ENCODE measurements around the gene COQ8B.

Gene COQ8B

DNA sequence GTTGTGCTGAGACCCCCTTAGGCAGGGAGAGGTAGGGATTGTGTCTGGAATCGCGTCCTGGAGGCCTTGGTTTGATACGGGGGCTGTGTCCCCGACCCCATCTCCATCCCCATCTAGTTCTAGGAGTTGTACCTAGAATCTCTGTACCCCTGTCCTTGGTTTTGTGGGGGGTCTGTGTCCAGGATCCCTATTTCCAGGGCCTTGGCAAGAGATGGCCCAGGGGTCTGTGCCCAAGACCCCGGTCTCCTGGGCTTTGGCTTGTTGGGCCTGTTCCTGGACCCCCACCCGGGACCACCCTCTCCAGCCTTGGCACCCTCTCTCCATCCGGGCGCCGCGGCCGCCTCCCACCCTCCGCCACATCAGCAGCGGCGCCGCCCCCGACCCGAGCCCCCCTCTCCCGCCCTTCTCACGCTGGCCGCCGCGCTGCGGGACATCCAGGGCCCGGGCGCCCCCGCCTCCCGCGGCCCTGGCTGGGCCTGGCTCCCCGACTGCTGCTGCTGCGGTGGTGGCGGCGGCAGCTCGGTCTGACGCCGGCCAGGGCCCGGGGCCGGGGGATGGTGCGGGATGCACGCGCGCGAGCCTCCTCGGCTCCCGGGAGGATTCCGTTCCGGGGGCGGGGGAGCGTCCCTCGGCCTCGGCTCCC lies 26.5 kb downstream of the COQ8B start, which contains the start of gene NUMBL:
NUMBL (minus strand) TSS at position 602 of the 643 bp plus-strand sequence; CDS start at position 434, 168 bp downstream.
- no peak for DNase-seq

- DNase-seq, result no peak
These were observed 27.2 kb downstream of the COQ8B start for GRCh38 chr19:40689339-40690049.

GRCh38 chr19:40688987-40689338 lies 27.7 kb downstream of the COQ8B start:
- no peak for DNase-seq

DNA sequence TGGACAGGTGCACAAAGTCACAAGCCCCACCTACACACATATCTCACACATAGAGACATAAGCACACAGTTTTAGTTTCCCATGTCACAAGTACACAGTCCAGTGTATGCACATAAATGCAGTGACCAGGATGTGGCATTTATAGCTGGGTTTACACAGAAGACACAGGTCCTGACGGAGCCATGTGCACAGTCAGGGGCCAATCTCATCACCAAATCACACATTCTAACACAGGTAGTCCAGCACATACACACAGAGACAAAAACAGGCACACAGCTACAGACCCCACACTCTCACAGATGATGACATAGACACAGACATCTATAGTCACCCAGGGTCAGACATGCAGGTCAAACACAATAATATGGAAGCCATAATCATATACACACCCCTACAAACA lies 28.4 kb downstream of the COQ8B start:
- DNase-seq, result no peak

GRCh38 chr19:40687525-40688016 lies 29.1 kb downstream of the COQ8B start:
- DNase-seq, result no peak

DNA sequence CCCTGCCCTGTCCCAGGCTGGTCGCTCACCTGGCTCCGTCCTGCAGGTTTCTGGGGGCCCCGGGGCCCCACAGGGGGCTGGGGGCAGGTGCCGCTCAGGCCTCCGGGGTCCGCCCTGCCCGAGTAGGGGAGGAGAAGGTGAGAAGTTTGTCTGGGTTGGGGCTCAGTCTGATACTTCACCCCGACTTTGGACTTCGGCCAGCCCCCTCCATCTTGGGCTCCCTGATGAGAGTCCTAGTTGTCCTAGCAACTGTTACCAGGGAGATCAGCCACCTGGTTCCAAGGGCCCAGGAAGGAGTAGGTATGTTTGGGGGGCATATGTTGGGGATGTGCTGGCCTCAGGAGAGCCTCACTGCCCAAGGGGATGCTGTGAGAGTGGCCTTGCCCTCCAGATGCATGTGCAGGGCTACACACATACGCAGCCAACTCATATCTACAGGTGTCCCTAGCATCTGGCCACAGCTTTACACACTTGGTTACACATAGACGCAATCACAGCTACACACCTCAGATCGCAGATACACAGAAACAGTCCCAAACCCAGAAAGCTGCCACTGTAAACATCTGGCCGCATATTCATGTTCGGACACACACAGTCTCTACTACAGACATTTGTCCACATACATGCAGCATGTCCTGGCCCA lies 29.7 kb downstream of the COQ8B start:
- DNase-seq, result no peak

- no peak for DNase-seq
These were observed 31.1 kb downstream of the COQ8B start for GRCh38 chr19:40685563-40685962.

DNA sequence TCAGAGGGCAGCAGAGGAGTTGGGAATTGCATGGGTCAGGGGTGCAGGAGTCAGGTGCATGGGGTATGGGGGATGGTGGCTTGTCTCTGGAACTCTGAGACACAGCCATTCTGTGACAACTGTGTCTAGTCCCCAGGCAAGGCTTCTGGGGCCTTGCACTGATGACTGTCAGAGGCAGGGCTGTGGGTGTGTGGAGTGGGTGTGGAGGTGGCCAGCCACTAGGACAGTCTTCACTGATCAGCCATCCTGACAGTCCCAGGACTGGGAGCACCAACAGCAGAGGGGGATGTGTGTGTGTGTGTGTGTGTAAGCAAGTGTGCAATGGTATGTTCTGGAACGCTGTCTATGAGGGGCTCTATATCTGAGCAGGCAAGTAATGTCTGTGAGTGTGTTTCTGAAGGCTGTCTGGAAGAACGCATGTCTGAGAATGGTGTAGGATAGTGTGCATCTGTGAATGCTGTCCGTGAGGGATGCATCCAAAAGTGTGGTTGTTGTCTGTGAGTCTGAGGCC lies 31.6 kb downstream of the COQ8B start:
- DNase-seq, result no peak

GRCh38 chr19:40684280-40684679 lies 32.4 kb downstream of the COQ8B start:
- no peak for DNase-seq

- DNase-seq, result no peak
These were observed 33.2 kb downstream of the COQ8B start for GRCh38 chr19:40683437-40683836.

DNA sequence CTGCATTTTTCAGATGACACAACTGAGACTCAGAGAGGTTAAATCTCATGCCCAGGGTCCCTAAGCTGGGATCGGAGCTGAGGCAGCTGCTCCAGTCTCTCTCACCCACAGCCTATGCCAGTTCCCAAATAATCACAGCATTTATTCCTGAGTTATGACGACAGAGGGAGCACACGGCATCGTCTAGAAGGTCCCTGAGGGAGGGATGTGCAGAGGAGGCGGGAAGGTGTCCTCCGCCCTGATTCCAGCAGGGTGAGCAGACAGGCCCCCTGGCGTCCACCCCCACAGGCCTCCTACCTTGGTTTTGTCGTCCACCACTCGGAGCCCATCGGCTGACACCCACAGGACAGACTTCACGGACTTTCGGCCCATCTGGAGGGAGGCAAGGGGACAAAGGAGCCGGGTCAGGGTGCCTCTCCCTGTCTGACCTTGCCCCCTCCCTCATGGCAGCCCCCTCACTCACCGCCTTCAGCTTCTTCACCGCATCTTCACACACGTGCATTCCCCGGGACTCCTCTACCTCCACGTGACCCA lies 34.2 kb downstream of the COQ8B start:
- DNase-seq, result no peak

GRCh38 chr19:40681039-40681438 lies 35.6 kb downstream of the COQ8B start:
- no peak for DNase-seq

DNA sequence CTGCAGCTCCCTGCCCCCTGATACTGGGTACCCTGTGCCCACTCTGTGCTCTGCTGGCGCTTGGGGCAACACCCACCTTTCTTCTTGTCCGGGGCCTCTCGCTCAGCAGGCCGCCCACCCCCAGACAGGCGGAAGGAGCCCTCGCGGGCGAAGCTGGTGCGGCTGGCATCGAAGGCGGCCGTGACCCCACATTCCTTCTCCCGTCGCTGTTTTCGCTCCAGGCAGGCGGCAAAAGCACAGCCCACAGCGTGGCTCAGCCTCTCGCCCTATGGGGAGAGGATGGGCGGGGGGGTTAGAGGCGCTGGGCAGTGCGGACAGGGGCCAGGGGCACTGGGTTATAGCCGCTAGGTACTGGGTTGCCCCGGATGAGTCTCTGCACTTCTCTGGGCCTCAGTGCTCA lies 39.5 kb downstream of the COQ8B start:
- no peak for DNase-seq

GRCh38 chr19:40674291-40674690 lies 42.4 kb downstream of the COQ8B start:
- DNase-seq, result no peak

GRCh38 chr19:40673397-40673796 lies 43.3 kb downstream of the COQ8B start:
- DNase-seq, result no peak

- no peak for DNase-seq
These were observed 44.0 kb downstream of the COQ8B start for GRCh38 chr19:40672573-40673299.

DNA sequence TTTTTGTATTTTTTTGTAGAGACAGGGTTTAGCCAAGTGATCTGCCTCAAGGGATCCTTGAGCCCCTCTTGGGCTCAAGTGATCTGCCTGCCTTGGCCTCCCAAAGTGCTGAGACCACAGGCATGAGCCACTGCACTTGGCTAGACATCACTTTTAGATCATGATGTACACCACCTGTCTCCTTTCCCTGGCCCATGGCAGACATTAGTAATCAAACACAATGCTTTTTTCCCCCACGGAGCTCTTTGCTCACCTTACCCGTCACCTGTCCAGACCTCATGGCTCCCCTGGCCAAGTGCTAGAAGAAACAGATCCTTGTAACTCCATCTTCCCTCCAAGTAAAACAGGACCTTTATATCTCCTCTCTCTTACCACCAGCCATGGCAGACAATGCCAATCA lies 44.6 kb downstream of the COQ8B start:
- DNase-seq, result no peak

DNA sequence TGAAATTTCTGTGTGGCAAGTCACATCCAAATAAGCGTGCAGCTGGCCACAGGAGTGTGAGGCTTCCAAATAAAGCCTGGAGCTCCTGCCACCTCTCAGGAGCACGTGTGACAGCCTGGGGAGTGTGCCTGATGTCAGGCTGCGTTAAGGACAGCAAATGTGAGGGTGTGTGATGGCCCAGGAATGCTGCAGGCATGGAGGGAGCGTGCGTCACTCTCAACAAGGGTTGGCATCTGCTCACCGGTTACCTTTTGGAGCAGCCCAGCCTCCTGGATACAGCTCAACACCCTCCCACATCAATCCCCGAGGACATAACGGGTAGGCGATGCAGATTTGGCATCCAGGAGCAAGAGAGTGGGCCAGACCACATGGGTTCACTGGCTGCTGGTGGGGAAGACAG lies 45.3 kb downstream of the COQ8B start:
- no peak for DNase-seq

GRCh38 chr19:40668991-40669614 lies 47.6 kb downstream of the COQ8B start:
- no peak for DNase-seq

- DNase-seq, result no peak
These were observed 49.1 kb downstream of the COQ8B start for GRCh38 chr19:40667602-40668001.

- DNase-seq, result no peak
These were observed 49.8 kb downstream of the COQ8B start for GRCh38 chr19:40666803-40667438.
